Measurements from ENCODE around the gene L3MBTL4. TPM values are rescaled to one million over a fixed set of nuclear protein-coding genes. Genes with fewer than 3 reads are reported as not detected.
"Not testable (repeated sequence)": the region's sequence is repeated elsewhere in the genome, so short reads cannot be mapped to it uniquely, and the experiment has no call there.

The L3MBTL4 gene
- total RNA-seq, 1 experiment from 2014 or later: not detected

DNA sequence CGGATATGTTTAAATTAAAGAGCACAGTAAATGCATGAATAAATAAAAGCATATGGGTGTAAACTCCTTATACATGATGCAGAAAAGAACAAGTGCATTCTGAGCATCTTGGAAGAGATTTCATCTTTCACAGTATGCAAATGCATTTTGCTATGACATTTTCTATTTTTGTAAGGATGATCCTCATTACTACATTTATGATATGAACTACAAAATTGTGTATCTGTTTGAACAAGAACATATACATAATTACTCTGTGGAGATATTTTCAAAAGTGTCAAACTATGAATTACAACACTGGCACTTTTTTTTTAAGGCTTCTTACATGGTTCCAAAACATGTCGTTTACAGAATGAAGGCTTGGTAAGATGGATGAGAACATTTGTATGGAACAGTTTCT is 335.3 kb downstream of the L3MBTL4 start:
- POLR2A ChIA-PET: no interaction called here
- no TSS peak for BruUV-seq (replicated peaks)

DNA sequence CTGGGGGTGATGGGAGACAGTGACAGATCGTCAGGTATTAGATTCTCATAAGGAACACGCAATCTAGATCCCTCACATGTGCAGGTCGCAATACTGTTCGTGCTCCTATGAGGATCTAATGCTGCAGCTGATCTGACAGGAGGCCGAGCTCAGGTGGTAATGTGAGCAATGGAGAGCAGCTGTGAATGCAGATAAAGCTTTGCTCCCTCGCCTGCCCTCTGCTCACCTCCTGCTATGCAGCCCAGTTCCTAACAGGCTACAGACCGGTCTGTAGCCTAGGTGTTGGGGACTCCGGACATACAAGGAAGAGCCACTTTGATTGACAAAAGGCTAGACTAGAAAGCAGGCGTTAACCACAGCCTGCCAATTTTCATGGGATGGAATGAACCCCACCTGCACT is 335.8 kb downstream of the L3MBTL4 start:
- Histone ChIP-seq H3K36me3 (ENCODE audit: control insufficient read depth in 1 of 2, insufficient read depth in 2 of 2, low read length in 2 of 2) (no peaks in the 10 kb centered on the region), H3K4me2 (ENCODE audit: low read length) (no peak overlapping the region), H4K20me1 (ENCODE audit: insufficient read depth) (no peaks in the 10 kb centered on the region), H3K9me2 (ENCODE audit: insufficient read depth) (no peaks in the 10 kb centered on the region), H3K4me1 (ENCODE audit: control insufficient read depth in 1 of 2, insufficient read depth in 2 of 2, low read length in 2 of 2) (no peaks in the 10 kb centered on the region), H3K27me3 (ENCODE audit: insufficient read depth, low read length) (no peaks in the 10 kb centered on the region), H3K27ac (ENCODE audit: low read depth, low read length) (no peak overlapping the region), H3K9ac (ENCODE audit: low read length) (no peak overlapping the region), H2AFZ (ENCODE audit: low read depth, low read length, poor library complexity, severe bottlenecking) (no peak overlapping the region), H3K79me2 (ENCODE audit: insufficient read depth, low read length) (no peaks in the 10 kb centered on the region), H3K9me3 (ENCODE audit: control insufficient read depth in 1 of 2, insufficient read depth in 1 of 2, low read depth in 1 of 2, low read length in 2 of 2) (peaks cover 1 to 23% of the 10 kb centered on the region in 2 experiments; a peak in 3 of 4 replicates), H3K4me3 (replicated peaks in 1 of 2; ENCODE audit: low read depth in 1 of 2, low read length in 2 of 2) (no peak overlapping the region)
- ATAC-seq (no peak), DNase-seq (ENCODE audit: low read depth, low spot score) (no peak)
- no TSS peak for BruUV-seq (replicated peaks)
- ChIA-PET RAD21 (ENCODE audit: low non-redundant PET in 1 of 2, low total read pairs in 2 of 2, uncharacterized antibody in 2 of 2, unreplicated experiment in 2 of 2) (no interaction called here), CTCF (no interaction called here), POLR2A (no interaction called here)
- intact Hi-C loops (cut with micrococcal nuclease): no loop called here
- TF ChIP-seq ELF1 (IDR thresholded peaks at IDR 0.05; ENCODE audit: borderline replicate concordance, low read depth) (no peak), ZFX (IDR thresholded peaks at IDR 0.05) (no peak)
- TF ChIP-seq, protein P1, sequence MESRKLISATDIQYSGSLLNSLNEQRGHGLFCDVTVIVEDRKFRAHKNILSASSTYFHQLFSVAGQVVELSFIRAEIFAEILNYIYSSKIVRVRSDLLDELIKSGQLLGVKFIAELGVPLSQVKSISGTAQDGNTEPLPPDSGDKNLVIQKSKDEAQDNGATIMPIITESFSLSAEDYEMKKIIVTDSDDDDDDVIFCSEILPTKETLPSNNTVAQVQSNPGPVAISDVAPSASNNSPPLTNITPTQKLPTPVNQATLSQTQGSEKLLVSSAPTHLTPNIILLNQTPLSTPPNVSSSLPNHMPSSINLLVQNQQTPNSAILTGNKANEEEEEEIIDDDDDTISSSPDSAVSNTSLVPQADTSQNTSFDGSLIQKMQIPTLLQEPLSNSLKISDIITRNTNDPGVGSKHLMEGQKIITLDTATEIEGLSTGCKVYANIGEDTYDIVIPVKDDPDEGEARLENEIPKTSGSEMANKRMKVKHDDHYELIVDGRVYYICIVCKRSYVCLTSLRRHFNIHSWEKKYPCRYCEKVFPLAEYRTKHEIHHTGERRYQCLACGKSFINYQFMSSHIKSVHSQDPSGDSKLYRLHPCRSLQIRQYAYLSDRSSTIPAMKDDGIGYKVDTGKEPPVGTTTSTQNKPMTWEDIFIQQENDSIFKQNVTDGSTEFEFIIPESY (IDR thresholded peaks at IDR 0.05; ENCODE audit: extremely low read depth, insufficient replicate concordance, low read length): no peak

More for the DNA sequence above, 335.3 kb downstream of the L3MBTL4 start:
- DNase-seq (ENCODE audit: low read depth, low spot score) (no peak), ATAC-seq (no peak)
- no peak overlapping the region for H2AFZ ChIP-seq (ENCODE audit: low read depth, low read length, poor library complexity, severe bottlenecking)
- no peak overlapping the region for H3K27ac ChIP-seq (ENCODE audit: low read depth, low read length)
- TF ChIP-seq SIN3A (IDR thresholded peaks at IDR 0.05; ENCODE audit: low read depth) (no peak), FOSL1 (IDR thresholded peaks at IDR 0.05; ENCODE audit: low read depth) (no peak), CBX3 (IDR thresholded peaks at IDR 0.05; ENCODE audit: low read depth) (no peak), CEBPB (IDR thresholded peaks at IDR 0.05; ENCODE audit: low read depth) (no peak), YY1 (IDR thresholded peaks at IDR 0.05; ENCODE audit: extremely low read depth, insufficient replicate concordance, low read depth, low read length) (no peak), TCF7L2 (IDR thresholded peaks at IDR 0.05; ENCODE audit: borderline replicate concordance, extremely low read depth, insufficient read depth, insufficient read length) (no peak), EZH2phosphoT487 (IDR thresholded peaks at IDR 0.05; ENCODE audit: borderline replicate concordance) (no peak), RAD21 (IDR thresholded peaks at IDR 0.05; ENCODE audit: low read depth) (no peak), POLR2A (IDR thresholded peaks at IDR 0.05; ENCODE audit: borderline replicate concordance, extremely low read depth, insufficient read depth, insufficient read length) (no peak)
- no peaks in the 10 kb centered on the region for H4K20me1 ChIP-seq (ENCODE audit: insufficient read depth)
- intact Hi-C loops (cut with micrococcal nuclease): no loop called here
- H3K4me3 ChIP-seq (replicated peaks in 1 of 2; ENCODE audit: low read depth in 1 of 2, low read length in 2 of 2): no peak overlapping the region
- H3K36me3 ChIP-seq (ENCODE audit: control insufficient read depth in 1 of 2, insufficient read depth in 2 of 2, low read length in 2 of 2): no peaks in the 10 kb centered on the region
- ChIA-PET CTCF (no interaction called here), RAD21 (ENCODE audit: low non-redundant PET in 1 of 2, low total read pairs in 2 of 2, uncharacterized antibody in 2 of 2, unreplicated experiment in 2 of 2) (no interaction called here)
- no peak overlapping the region for H3K9ac ChIP-seq (ENCODE audit: low read length)
- H3K4me1 ChIP-seq (ENCODE audit: control insufficient read depth in 1 of 2, insufficient read depth in 2 of 2, low read length in 2 of 2): no peaks in the 10 kb centered on the region
- H3K9me2 ChIP-seq (ENCODE audit: insufficient read depth): no peaks in the 10 kb centered on the region
- peaks cover 4 to 18% of the 10 kb centered on the region in 2 experiments; a peak in 3 of 4 replicates for H3K9me3 ChIP-seq (ENCODE audit: control insufficient read depth in 1 of 2, insufficient read depth in 1 of 2, low read depth in 1 of 2, low read length in 2 of 2)
- H3K4me2 ChIP-seq (ENCODE audit: low read length): no peak overlapping the region
- no peaks in the 10 kb centered on the region for H3K27me3 ChIP-seq (ENCODE audit: insufficient read depth, low read length)
- H3K79me2 ChIP-seq (ENCODE audit: insufficient read depth, low read length): no peaks in the 10 kb centered on the region

DNA sequence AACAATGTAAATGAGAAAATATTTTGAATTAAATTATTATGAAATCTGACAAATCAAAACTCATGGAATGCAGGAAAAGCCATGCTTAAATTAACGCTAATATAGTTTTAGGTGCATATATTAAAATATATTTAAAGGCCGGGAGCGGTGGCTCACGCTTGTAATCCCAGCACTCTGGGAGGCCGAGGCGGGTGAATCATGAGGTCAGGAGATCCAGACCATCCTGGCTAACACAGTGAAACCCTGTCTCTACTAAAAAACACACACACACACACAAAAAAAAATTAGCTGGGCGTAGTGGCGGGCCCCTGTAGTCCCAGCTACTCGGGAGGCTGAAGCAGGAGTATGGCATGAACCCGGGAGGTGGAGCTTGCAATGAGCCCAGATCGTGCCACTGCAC is 342.3 kb downstream of the L3MBTL4 start:
- H2AFZ ChIP-seq (ENCODE audit: low read depth, low read length, poor library complexity, severe bottlenecking); H3K79me2 ChIP-seq (ENCODE audit: insufficient read depth, low read length); H3K27me3 ChIP-seq (ENCODE audit: insufficient read depth, low read length); H3K27ac ChIP-seq (ENCODE audit: low read depth, low read length); H3K9me2 ChIP-seq (ENCODE audit: insufficient read depth); H3K4me3 ChIP-seq (replicated peaks in 1 of 2; ENCODE audit: low read depth in 1 of 2, low read length in 2 of 2); ATAC-seq; H4K20me1 ChIP-seq (ENCODE audit: insufficient read depth); H3K9ac ChIP-seq (ENCODE audit: low read length); CTCF ChIA-PET; POLR2A ChIA-PET; RAD21 ChIA-PET (ENCODE audit: low non-redundant PET in 1 of 2, low total read pairs in 2 of 2, uncharacterized antibody in 2 of 2, unreplicated experiment in 2 of 2); BruUV-seq (replicated peaks); H3K36me3 ChIP-seq (ENCODE audit: control insufficient read depth in 1 of 2, insufficient read depth in 2 of 2, low read length in 2 of 2); DNase-seq (ENCODE audit: low read depth, low spot score); H3K4me1 ChIP-seq (ENCODE audit: control insufficient read depth in 1 of 2, insufficient read depth in 2 of 2, low read length in 2 of 2); intact Hi-C loops (cut with micrococcal nuclease); H3K4me2 ChIP-seq (ENCODE audit: low read length): not testable (repeated sequence)
- peaks cover 9 to 24% of the 10 kb centered on the region in 2 experiments; a peak in 2 of 4 replicates for H3K9me3 ChIP-seq (ENCODE audit: control insufficient read depth in 1 of 2, insufficient read depth in 1 of 2, low read depth in 1 of 2, low read length in 2 of 2)
